Inferior parietal cortex (tissue), 1 donor: Measurements from ENCODE around the gene AHRR.
"Not testable (repeated sequence)": the region's sequence is repeated elsewhere in the genome, so short reads cannot be mapped to it uniquely, and the experiment has no call there.

ENCODE experiments used
- DNase-seq: peaks from one replicate; pipeline ENCODE4 v3.0.0-alpha.2; 2016; ENCODE audit errors: extremely low spot score

Gene AHRR

GRCh38 chr5:367358-368130 lies 46.0 kb downstream of the AHRR start:
- DNase-seq = no peak

- peak; percentile 27 for DNase-seq
Observed at GRCh38 chr5:368183-369084, 46.9 kb downstream of the AHRR start.

- DNase-seq = no peak
Observed at GRCh38 chr5:369151-369868, 47.8 kb downstream of the AHRR start.

GRCh38 chr5:369869-370236 lies 48.3 kb downstream of the AHRR start:
- not testable (repeated sequence) for DNase-seq

- no peak for DNase-seq
Observed at GRCh38 chr5:370311-370958, 48.9 kb downstream of the AHRR start.

GRCh38 chr5:370959-371810 lies 49.7 kb downstream of the AHRR start:
- no peak for DNase-seq

GRCh38 chr5:371811-372555 lies 50.5 kb downstream of the AHRR start:
- DNase-seq = no peak

GRCh38 chr5:372556-372995 lies 51.1 kb downstream of the AHRR start:
- no peak for DNase-seq

GRCh38 chr5:372996-373709 lies 51.6 kb downstream of the AHRR start:
- DNase-seq = no peak

GRCh38 chr5:373710-374602 lies 52.4 kb downstream of the AHRR start:
- DNase-seq = no peak

GRCh38 chr5:374631-375335 lies 53.3 kb downstream of the AHRR start:
- no peak for DNase-seq

GRCh38 chr5:375336-375920 lies 53.9 kb downstream of the AHRR start:
- no peak for DNase-seq

- no peak for DNase-seq
Observed at GRCh38 chr5:375921-376798, 54.6 kb downstream of the AHRR start.

- DNase-seq = no peak
Observed at GRCh38 chr5:376799-377325, 55.3 kb downstream of the AHRR start.

GRCh38 chr5:377326-377981 lies 55.9 kb downstream of the AHRR start:
- no peak for DNase-seq
